H9 (cell line): ENCODE data around the gene TSPAN3. TPM values are rescaled to one million over a fixed set of nuclear protein-coding genes. Genes with fewer than 3 reads are reported as not detected.

Experiments
- DNase-seq: peaks from one replicate; pipeline ENCODE4 v3.0.0-alpha.2; 2017
- H2AFZ ChIP-seq: one replicate; pipeline ENCODE4 v1.6.1; 2013; ENCODE audit warnings: mild to moderate bottlenecking, low read length, control low read depth, moderate library complexity
- H2AK5ac ChIP-seq: 2 replicates; pipeline ENCODE4 v1.6.1; 2013; ENCODE audit warnings: low read length, control low read depth, mixed read lengths; ENCODE audit not compliant: insufficient read length
- H2BK120ac ChIP-seq: one replicate; pipeline ENCODE4 v1.6.1; 2013; ENCODE audit warnings: low read depth, mild to moderate bottlenecking, low read length, control low read depth, inconsistent platforms; ENCODE audit not compliant: poor library complexity, severe bottlenecking
- H2BK12ac ChIP-seq: 2 replicates; pipeline ENCODE4 v1.6.1; 2013; ENCODE audit warnings: low read length, control low read depth, mixed read lengths, low read depth; ENCODE audit not compliant: insufficient read length
- H2BK15ac ChIP-seq: 2 replicates; pipeline ENCODE4 v1.6.1; 2013; ENCODE audit warnings: low read depth, low read length, control low read depth
- H2BK20ac ChIP-seq: one replicate; pipeline ENCODE4 v1.6.1; 2013; ENCODE audit warnings: low read depth, mild to moderate bottlenecking, low read length, control low read depth, inconsistent platforms; ENCODE audit not compliant: poor library complexity, severe bottlenecking
- H2BK5ac ChIP-seq: 2 replicates; pipeline ENCODE4 v1.6.1; 2013; ENCODE audit warnings: low read length, control low read depth, mixed read lengths; ENCODE audit not compliant: insufficient read length
- H3K14ac ChIP-seq: 2 replicates; pipeline ENCODE4 v1.6.1; 2013; ENCODE audit warnings: low read length, control low read depth; ENCODE audit not compliant: insufficient read depth
- H3K18ac ChIP-seq: 2 replicates; pipeline ENCODE4 v1.6.1; 2013; ENCODE audit warnings: low read depth, mild to moderate bottlenecking, mixed read lengths, low read length, control low read depth; ENCODE audit not compliant: insufficient read length
- H3K23ac ChIP-seq: 2 replicates; pipeline ENCODE4 v1.6.1; 2013; ENCODE audit warnings: low read length, control low read depth, mixed read lengths, low read depth; ENCODE audit not compliant: insufficient read length
- H3K23me2 ChIP-seq: 2 replicates; pipeline ENCODE4 v1.6.1; 2013; ENCODE audit warnings: low read depth, mild to moderate bottlenecking, mixed read lengths, low read length, control low read depth; ENCODE audit not compliant: insufficient read length, poor library complexity, severe bottlenecking
- H3K27ac ChIP-seq: 2 replicates; pipeline ENCODE4 v1.5.1; 2013; ENCODE audit warnings: low read length, control low read depth, mixed read lengths, low read depth; ENCODE audit not compliant: insufficient read length
- H3K27me3 ChIP-seq: 2 replicates; pipeline ENCODE4 v1.6.1; 2013; ENCODE audit warnings: low read length, control low read depth, inconsistent platforms; ENCODE audit not compliant: insufficient read depth
- H3K4ac ChIP-seq: 2 replicates; pipeline ENCODE4 v1.6.1; 2013; ENCODE audit warnings: low read depth, mild to moderate bottlenecking, control low read depth, inconsistent platforms, low read length, moderate library complexity
- H3K4me1 ChIP-seq: 2 replicates; pipeline ENCODE4 v1.6.1; 2013; ENCODE audit warnings: low read length, control low read depth, inconsistent platforms; ENCODE audit not compliant: insufficient read depth
- H3K4me2 ChIP-seq: 2 replicates; pipeline ENCODE4 v1.6.1; 2013; ENCODE audit warnings: low read length, control low read depth, mixed read lengths; ENCODE audit not compliant: insufficient read length, insufficient read depth
- H3K56ac ChIP-seq: 2 replicates; pipeline ENCODE4 v1.6.1; 2013; ENCODE audit warnings: low read depth, mild to moderate bottlenecking, mixed read lengths, low read length, control low read depth; ENCODE audit not compliant: insufficient read length
- H3K79me1 ChIP-seq: 2 replicates; pipeline ENCODE4 v1.6.1; 2013; ENCODE audit warnings: low read depth, mild to moderate bottlenecking, moderate library complexity, low read length, control low read depth, inconsistent platforms; ENCODE audit not compliant: insufficient read depth, poor library complexity, severe bottlenecking
- H3K79me2 ChIP-seq: 2 replicates; pipeline ENCODE4 v1.6.1; 2013; ENCODE audit warnings: low read length, control low read depth, inconsistent platforms; ENCODE audit not compliant: insufficient read depth
- H3K9ac ChIP-seq: 2 replicates; pipeline ENCODE4 v1.6.1; 2013; ENCODE audit warnings: low read length, control low read depth, mixed read lengths; ENCODE audit not compliant: insufficient read length; ENCODE audit errors: extremely low read depth
- H3K9me3 ChIP-seq: one replicate; pipeline ENCODE4 v1.6.1; 2013; ENCODE audit warnings: low read depth, low read length, inconsistent platforms; ENCODE audit not compliant: control insufficient read depth
- H3T11ph ChIP-seq: one replicate; pipeline ENCODE4 v1.6.1; 2013; ENCODE audit warnings: mild to moderate bottlenecking, low read length, control low read depth, inconsistent platforms
- H4K20me1 ChIP-seq: one replicate; pipeline ENCODE4 v1.6.1; 2013; ENCODE audit not compliant: control insufficient read depth, insufficient read length, insufficient read depth
- H4K5ac ChIP-seq: 2 replicates; pipeline ENCODE4 v1.6.1; 2013; ENCODE audit warnings: low read depth, mild to moderate bottlenecking, mixed read lengths, low read length, control low read depth; ENCODE audit not compliant: insufficient read length
- H4K8ac ChIP-seq: replicated peaks from 2 replicates; pipeline ENCODE4 v1.6.1; 2013; ENCODE audit warnings: low read length, control low read depth, mixed read lengths, low read depth; ENCODE audit not compliant: insufficient read length
- H4K91ac ChIP-seq: 2 replicates; pipeline ENCODE4 v1.6.1; 2013; ENCODE audit warnings: low read depth, mild to moderate bottlenecking, moderate library complexity, mixed read lengths, low read length, control low read depth; ENCODE audit not compliant: insufficient read length
- H3K27ac Mint-ChIP-seq, 3 experiments: 2 replicates in 2 of 3; 3 replicates in 1 of 3; pipeline ENCODE4 v1.8.0; 2020 to 2021; ENCODE audit warnings: mixed read lengths in 3 of 3, mild to moderate bottlenecking in 1 of 3, moderate library complexity in 1 of 3
- H3K27me3 Mint-ChIP-seq: 2 replicates; pipeline ENCODE4 v1.8.0; 2021; ENCODE audit warnings: low read depth, mild to moderate bottlenecking, moderate library complexity, mixed read lengths
- H3K36me3 Mint-ChIP-seq, 3 experiments: 2 replicates in 2 of 3; 3 replicates in 1 of 3; pipeline ENCODE4 v1.8.0; 2020 to 2021; ENCODE audit warnings: low read depth in 3 of 3, mixed read lengths in 3 of 3; ENCODE audit not compliant: insufficient read depth in 1 of 3
- H3K4me1 Mint-ChIP-seq, 2 experiments: 2 replicates each; pipeline ENCODE4 v1.8.0; 2020; ENCODE audit warnings: mixed read lengths in 2 of 2
- H3K4me3 Mint-ChIP-seq, 2 experiments: 2 replicates in 1 of 2; 3 replicates in 1 of 2; pipeline ENCODE4 v1.8.0; 2020 to 2021; ENCODE audit warnings: mild to moderate bottlenecking in 2 of 2, mixed read lengths in 2 of 2, moderate library complexity in 1 of 2
- H3K9me3 Mint-ChIP-seq, 2 experiments: 2 replicates in 1 of 2; 3 replicates in 1 of 2; pipeline ENCODE4 v1.8.0; 2020; ENCODE audit warnings: mild to moderate bottlenecking in 2 of 2, mixed read lengths in 2 of 2, moderate library complexity in 1 of 2
- WGBS: extraction: QIAGEN DNeasy Blood & Tissue Kit; methylation state at CpG from one replicate; pipeline ENCODE4 v1.1.7; 2013; ENCODE audit warnings: missing lambda C conversion rate, low lambda C conversion rate, mixed read lengths; ENCODE audit not compliant: insufficient read length; ENCODE audit errors: extremely low coverage; 5-methylcytosine and 5-hydroxymethylcytosine counted together
- total RNA-seq: library from RNA; stranded (reverse); gene quantifications from 2 replicates; pipeline ENCODE4 v1.2.1, GENCODE V29; 2021
- TF ChIP-seq, protein P1 (sequence below): fragments of 200-600 bp; sonication (generic); conservative IDR thresholded peaks from 3 replicates; pipeline ENCODE4 v1.8.0; 2021; ENCODE audit warnings: antibody characterized with exemption, mild to moderate bottlenecking

TSPAN3 gene
- total RNA-seq, 1 experiment from 2014 or later = 117 TPM

DNA sequence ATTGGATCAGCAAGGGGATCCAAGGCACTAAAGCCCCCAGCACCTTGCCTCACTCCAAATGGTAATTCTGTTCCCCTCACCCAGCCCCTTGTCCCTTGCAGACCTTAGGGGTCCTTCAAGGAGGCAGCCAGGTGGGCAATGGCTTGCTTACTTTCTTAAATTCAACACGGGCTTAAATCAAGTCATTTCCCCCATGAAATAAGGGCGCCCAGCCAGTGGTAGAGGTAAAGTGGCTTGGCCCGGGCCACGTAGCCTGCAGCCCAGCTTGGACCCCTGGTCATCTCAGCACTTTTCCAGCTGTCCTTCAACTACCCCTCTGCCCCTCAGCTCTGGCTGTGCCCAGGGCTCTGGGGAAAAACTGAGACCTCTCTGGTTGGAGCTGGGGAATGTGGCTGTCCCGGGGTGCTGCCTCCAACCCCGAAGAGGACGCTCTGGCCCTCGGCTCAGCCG lies 74.8 kb downstream of the TSPAN3 start:
- Mint-ChIP-seq H3K9me3 (no peaks in the 10 kb centered on the region), H3K36me3 (no peaks in the 10 kb centered on the region), H3K4me1 (no peaks in the 10 kb centered on the region), H3K27me3 (peaks cover under 1% of the 10 kb centered on the region; the same call in 1 of the 2 replicates), H3K27ac (no peak overlapping the region), H3K4me3 (no peak overlapping the region)
- H3K27ac ChIP-seq = no peak overlapping the region
- no peak overlapping the region for H3K4ac ChIP-seq
- no peaks in the 10 kb centered on the region for H3K4me1 ChIP-seq
- H3K18ac ChIP-seq = no peak overlapping the region
- no peak for DNase-seq
- H3K23me2 ChIP-seq = no peaks in the 10 kb centered on the region
- no peak overlapping the region for H2BK12ac ChIP-seq
- no peak overlapping the region for H4K5ac ChIP-seq
- H3K79me1 ChIP-seq = no peaks in the 10 kb centered on the region
- no peak overlapping the region for H3K9ac ChIP-seq
- TF ChIP-seq, protein P1, sequence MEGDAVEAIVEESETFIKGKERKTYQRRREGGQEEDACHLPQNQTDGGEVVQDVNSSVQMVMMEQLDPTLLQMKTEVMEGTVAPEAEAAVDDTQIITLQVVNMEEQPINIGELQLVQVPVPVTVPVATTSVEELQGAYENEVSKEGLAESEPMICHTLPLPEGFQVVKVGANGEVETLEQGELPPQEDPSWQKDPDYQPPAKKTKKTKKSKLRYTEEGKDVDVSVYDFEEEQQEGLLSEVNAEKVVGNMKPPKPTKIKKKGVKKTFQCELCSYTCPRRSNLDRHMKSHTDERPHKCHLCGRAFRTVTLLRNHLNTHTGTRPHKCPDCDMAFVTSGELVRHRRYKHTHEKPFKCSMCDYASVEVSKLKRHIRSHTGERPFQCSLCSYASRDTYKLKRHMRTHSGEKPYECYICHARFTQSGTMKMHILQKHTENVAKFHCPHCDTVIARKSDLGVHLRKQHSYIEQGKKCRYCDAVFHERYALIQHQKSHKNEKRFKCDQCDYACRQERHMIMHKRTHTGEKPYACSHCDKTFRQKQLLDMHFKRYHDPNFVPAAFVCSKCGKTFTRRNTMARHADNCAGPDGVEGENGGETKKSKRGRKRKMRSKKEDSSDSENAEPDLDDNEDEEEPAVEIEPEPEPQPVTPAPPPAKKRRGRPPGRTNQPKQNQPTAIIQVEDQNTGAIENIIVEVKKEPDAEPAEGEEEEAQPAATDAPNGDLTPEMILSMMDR = no peak
- no peak overlapping the region for H3T11ph ChIP-seq
- no peak overlapping the region for H2BK5ac ChIP-seq
- H3K23ac ChIP-seq = no peak overlapping the region
- no peak overlapping the region for H2AFZ ChIP-seq
- no peak overlapping the region for H3K14ac ChIP-seq
- H4K8ac ChIP-seq = no peak overlapping the region
- H3K79me2 ChIP-seq = no peaks in the 10 kb centered on the region
- no peak overlapping the region for H3K4me2 ChIP-seq
- no peaks in the 10 kb centered on the region for H3K27me3 ChIP-seq
- no peak overlapping the region for H2BK120ac ChIP-seq
- no peaks in the 10 kb centered on the region for H3K9me3 ChIP-seq
- no peak overlapping the region for H2AK5ac ChIP-seq
- peaks cover 2% of the 10 kb centered on the region for H4K20me1 ChIP-seq
- no peak overlapping the region for H2BK20ac ChIP-seq
- H3K56ac ChIP-seq = no peak overlapping the region
- no peak overlapping the region for H4K91ac ChIP-seq
- H2BK15ac ChIP-seq = no peak overlapping the region
- WGBS = no CpG with 5 or more reads among the region's 9 CpGs
